GM13977 (cell line): ENCODE data around the gene TAAR6.

Experiments used
- DNase-seq: peaks from one replicate; pipeline ENCODE4 v3.0.0; 2012; ENCODE audit warnings: low spot score
- in situ Hi-C: fragments of 300-500 bp; cut with MboI; formaldehyde crosslinking; loops from one replicate; pipeline ENCODE4 v1.12.0; 2022; ENCODE audit warnings: low sequenced_read_pairs, low pct_unique_long_range_greater_than_20kb, mixed read lengths, inconsistent platforms; ENCODE audit not compliant: unreplicated experiment
- TF ChIP-seq, protein P1 (sequence below): IDR thresholded peaks from 2 replicates; pipeline ENCODE4 v1.5.1; 2012; ENCODE audit warnings: mild to moderate bottlenecking, control low read depth; ENCODE audit not compliant: insufficient read depth; ENCODE audit errors: extremely low read depth, missing control alignments

The TAAR6 gene

DNA sequence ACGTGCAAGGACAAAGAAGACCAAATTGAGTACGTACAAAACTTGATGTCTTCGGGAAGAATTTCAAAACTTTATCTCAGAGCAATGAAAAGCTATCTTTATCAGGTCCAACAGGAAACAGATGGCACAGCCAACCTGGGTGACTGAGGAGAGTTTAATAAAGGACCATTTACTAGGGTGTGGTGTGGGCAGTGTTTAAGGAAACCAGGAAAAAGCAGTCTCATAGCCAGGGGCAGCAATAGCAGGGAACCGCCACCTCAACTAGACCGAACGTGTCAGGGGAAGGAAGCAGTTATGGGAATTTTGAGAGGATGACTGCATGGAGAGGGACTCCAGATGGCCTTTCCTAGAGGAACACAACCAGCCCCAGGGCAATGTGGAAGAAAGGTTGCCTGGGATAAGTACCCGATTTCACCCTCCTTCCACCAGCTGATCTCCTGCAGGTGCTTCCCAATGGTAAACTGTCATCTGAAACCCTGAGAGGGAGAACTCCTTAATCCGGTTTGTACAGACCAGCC lies 34.6 kb downstream of the TAAR6 start:
- in situ Hi-C loops, result no loop called here
- TF ChIP-seq, protein P1, sequence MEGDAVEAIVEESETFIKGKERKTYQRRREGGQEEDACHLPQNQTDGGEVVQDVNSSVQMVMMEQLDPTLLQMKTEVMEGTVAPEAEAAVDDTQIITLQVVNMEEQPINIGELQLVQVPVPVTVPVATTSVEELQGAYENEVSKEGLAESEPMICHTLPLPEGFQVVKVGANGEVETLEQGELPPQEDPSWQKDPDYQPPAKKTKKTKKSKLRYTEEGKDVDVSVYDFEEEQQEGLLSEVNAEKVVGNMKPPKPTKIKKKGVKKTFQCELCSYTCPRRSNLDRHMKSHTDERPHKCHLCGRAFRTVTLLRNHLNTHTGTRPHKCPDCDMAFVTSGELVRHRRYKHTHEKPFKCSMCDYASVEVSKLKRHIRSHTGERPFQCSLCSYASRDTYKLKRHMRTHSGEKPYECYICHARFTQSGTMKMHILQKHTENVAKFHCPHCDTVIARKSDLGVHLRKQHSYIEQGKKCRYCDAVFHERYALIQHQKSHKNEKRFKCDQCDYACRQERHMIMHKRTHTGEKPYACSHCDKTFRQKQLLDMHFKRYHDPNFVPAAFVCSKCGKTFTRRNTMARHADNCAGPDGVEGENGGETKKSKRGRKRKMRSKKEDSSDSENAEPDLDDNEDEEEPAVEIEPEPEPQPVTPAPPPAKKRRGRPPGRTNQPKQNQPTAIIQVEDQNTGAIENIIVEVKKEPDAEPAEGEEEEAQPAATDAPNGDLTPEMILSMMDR, result no peak
- no peak for DNase-seq

DNA sequence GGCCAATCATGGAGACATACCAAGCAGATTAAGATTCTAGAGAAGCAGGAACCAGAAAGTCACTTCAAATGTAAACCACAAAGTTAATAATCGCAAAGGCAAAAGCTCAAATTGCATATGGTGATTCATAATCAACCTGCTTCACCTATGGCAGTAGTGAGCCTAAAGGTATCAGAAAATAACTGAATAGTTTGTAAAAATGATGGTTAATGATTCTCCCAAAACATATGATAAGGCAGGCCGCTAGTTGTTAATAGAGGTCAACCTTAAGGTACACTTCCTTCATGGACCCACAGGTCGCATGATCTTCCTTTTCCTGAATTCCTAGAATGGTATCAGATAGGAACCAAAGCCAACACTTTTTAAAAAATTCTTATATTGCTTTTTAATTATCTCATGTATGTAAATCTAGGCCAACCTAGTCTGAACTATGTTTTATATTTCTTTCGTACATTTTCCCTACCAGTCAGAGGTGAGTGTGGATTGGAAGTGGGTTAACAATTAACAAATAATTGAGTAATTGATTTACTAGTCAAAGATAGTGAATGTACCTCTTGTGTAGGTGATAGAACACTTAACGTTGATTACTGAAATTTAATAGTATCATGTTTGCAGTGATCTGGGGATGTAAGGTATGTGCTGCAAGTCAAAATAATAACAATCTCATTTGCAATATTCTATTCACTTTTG lies 37.6 kb downstream of the TAAR6 start:
- in situ Hi-C loops, result no loop called here
- DNase-seq, result no peak
- TF ChIP-seq, protein P1, result no peak

DNA sequence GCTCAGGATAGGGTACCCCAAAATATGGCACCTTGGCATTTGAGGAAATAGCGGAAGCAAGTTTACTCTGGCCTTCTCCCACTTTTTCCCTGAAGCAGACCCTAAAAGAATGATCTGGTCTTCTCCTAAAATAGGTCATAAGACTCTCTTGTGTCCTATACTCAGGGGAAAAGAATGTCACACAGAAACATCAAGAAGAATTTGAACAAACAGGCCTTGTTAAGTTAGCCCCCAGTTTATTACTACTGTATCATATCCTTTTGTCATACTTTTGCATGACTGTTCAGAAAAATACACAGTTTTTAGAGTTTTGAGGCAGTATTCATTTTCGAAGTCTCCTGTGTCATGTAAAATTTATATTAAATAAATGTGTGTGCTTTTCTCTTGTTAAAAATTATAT lies 41.5 kb downstream of the TAAR6 start:
- no peak for DNase-seq
- TF ChIP-seq, protein P1, result no peak
- in situ Hi-C loops, result no loop called here

DNA sequence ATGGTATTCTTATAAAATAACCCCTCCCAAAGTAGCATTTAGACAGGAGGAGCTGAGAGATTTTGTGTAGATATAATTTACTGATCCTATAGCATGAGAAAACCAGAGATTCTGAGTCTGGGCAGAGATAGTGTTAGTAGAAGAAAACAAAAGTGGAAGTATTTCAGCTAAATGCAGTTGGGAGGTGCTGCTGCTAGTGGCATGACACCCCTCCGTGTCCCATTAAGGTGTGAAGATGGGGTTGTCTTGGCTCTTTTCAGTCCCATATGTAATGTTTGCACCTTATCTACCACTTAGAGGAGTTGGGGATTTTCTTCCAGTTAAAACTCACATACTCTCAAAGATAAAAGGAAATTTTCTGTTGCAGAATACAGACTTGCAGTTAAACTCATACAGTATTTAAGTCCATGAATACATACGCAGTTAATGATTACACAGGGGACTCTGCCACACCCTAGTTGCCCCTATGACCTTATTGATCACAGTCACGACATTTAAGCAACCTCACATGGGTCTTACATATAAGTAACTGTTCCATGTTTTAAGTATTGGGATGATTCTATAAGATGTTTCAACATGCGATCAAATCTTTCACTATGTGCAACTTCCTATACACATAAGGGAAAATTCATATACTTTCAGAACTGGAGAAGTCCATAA lies 42.5 kb downstream of the TAAR6 start:
- TF ChIP-seq, protein P1, result no peak
- in situ Hi-C loops, result no loop called here
- no peak for DNase-seq

DNA sequence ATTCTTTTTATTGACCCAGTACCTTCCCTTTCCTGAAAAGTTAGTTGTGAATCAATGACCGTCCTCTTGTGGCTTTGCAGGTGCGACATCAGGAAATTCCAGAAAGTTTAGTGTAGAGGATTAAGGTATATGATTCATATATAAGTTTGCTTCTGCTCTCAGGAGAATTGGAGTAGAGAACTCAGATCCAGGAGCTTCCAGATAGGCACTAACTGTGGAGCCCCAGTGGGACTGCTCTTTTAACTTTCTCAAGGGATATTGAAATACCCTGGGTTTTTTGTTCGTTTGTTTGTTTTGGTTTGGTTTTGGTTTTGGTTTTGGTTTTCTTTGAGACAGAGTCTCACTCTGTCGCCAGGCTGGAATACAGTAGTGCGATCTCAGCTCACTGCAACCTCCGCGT lies 44.4 kb downstream of the TAAR6 start:
- DNase-seq, result no peak
- TF ChIP-seq, protein P1, result no peak
- in situ Hi-C loops, result no loop called here

DNA sequence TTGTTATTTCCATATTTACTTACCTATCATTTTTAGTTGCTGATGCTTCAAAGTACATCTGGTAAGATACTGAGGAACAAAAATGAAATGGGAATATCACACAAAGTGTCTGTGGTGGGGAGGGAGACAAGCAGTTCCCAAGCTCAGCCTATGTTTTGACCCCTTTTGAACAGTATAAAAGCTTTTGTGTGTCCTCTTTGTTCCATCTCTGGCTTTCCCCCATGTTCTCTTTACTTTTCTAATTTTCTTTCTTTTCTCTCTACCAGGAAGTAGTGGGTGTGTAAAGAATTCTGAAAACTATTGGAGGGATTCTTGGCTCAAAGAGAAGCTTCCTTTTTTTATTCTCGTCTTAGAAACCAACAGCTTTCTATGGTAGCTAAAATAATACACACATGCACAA lies 46.6 kb downstream of the TAAR6 start:
- DNase-seq, result no peak
- in situ Hi-C loops, result no loop called here
- TF ChIP-seq, protein P1, result no peak
